SH-SY5Y (cell line): ENCODE results near the gene SLC35F1.

Source experiments
- GATA2 ChIP-seq: IDR thresholded peaks from 2 replicates; pipeline ENCODE4 v1.6.1; 2011; ENCODE audit warnings: mild to moderate bottlenecking, low read depth, low read length
- GATA3 ChIP-seq: IDR thresholded peaks from 2 replicates; pipeline ENCODE4 v1.6.1; 2011; ENCODE audit warnings: low read depth, mild to moderate bottlenecking, low read length, moderate library complexity

- no peak for TF ChIP-seq GATA2
- no peak for TF ChIP-seq GATA3
These were observed 353.8 kb downstream of the SLC35F1 start for GRCh38 chr6:118260833-118261232.
